ENCODE data around the gene EFNA2.

EFNA2 gene

DNA sequence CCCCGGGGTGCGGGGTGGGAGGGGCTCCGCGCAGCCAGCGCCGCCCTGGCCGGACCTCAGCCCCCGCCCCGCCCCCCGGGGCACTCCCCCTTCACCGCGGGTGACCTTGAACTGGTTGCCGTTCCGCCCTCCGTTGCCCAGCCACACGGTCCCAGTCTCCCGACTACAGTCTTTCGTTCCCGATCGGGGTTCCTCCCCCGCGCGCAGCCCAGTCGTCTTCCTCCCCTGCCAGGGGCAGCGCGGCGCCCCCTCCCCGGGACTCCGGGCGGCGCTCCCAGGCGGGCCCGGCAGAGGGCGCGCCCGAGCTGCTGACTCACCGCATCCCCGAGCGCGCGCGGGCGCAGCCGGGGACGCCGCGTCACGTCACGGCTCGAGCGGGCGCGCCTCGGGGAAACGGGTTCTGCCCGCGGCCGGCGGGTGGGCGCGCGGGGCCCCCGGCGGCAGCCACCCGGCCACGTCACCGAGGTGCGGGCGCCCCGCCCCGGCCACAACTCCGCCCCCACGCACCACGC lies 36.8 kb upstream of the EFNA2 start:
- FAIRE-seq = no peak
- no peak for DNase-seq (ENCODE audit: insufficient read length, low spot score)

DNA sequence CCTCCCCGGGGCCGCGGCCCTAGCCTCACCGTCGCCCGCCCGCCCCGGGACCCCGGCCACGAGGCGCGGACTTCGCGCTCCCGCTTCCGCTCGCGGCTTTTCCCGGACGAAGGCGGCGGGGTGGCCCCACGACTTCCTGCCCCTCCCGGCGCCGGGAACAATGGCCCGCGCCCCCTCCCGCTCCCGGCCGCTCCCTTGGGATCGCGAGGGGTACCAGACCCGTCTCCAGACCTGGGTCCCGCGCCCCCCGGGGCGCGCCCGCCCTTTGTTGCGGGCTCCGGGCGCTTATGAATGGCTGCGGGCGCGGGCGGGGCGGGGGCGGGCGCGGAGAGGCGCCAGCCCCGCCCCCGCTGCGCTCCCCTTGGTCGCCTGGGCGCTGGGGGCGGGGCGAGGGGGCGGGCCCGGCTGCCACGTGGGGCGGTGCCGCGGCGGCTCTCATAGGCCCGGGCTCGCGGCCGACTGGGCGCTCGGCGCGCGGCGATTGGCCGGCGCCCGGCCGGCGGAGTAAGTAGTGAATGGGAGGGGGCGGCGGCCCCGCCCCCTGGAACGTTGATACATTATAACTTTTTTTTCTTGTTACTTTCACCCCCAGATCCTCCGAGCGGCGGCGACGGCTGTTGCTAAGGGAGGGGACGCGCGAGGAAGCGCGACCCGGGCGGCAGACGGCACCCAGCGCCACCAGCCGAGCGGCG lies 36.2 kb upstream of the EFNA2 start:
- peak; percentile 57 for FAIRE-seq
- DNase-seq (ENCODE audit: insufficient read length, low spot score) = peak; percentile 96

DNA sequence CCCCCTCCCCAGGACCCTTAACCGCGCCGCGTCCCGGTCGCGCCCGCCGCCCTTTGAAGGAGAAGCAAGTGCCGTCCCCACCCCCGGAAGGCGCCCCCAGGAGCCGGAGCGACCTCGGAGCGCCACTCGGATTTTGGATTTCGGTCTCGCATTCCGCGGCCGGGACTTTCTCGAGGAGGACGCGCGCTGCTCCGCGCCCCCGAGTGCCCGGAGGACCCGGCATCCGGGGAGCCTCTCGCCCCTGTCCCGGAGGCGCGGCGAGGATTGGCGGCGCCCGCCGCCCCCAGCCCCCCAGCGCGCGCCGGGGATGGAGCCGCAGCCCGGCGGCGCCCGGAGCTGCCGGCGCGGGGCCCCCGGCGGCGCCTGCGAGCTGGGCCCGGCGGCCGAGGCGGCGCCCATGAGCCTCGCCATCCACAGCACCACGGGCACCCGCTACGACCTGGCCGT lies 35.7 kb upstream of the EFNA2 start:
- FAIRE-seq (no peak), DNase-seq (ENCODE audit: insufficient read length, low spot score) (no peak)

DNA sequence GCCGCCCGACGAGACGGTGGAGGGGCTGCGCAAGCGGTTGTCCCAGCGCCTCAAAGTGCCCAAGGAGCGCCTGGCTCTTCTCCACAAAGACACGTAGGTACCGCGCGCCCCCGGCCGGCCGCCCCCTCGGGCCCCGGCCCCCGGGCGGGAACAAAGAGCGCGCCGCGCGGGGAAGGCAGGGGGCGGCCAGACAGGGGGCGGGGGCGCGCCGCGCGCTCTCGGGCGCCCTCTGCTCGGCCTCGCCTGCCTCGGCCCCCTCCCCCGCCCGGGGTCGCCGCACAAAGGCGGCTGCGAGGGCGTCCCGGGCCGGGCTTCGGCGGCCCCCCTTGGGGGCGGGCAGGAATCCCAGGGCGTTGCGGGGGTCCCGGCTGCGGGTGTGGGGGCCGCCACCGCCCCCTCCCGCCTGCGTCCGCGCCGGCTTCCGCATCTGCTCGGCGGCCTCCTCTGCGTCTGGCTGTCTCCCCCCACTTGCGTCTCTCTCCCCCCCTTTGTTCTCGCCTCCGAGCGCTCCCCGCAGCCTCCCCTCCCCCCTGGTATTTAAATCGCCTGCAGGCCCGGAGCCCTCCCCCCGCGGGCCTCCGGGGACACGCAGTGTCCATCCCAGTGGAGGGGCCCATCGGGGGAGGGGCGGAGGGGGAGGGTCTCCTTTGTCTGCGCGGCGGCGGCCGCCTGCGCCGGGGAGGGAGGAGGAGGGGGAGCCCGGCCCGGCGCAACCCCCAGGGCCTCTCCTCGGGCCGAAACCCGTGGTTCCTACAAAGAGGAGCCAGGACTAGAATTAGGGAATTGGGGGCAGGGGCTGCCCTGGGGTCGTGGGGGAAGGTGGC lies 35.0 kb upstream of the EFNA2 start:
- no peak for FAIRE-seq
- DNase-seq (ENCODE audit: insufficient read length, low spot score) = no peak

DNA sequence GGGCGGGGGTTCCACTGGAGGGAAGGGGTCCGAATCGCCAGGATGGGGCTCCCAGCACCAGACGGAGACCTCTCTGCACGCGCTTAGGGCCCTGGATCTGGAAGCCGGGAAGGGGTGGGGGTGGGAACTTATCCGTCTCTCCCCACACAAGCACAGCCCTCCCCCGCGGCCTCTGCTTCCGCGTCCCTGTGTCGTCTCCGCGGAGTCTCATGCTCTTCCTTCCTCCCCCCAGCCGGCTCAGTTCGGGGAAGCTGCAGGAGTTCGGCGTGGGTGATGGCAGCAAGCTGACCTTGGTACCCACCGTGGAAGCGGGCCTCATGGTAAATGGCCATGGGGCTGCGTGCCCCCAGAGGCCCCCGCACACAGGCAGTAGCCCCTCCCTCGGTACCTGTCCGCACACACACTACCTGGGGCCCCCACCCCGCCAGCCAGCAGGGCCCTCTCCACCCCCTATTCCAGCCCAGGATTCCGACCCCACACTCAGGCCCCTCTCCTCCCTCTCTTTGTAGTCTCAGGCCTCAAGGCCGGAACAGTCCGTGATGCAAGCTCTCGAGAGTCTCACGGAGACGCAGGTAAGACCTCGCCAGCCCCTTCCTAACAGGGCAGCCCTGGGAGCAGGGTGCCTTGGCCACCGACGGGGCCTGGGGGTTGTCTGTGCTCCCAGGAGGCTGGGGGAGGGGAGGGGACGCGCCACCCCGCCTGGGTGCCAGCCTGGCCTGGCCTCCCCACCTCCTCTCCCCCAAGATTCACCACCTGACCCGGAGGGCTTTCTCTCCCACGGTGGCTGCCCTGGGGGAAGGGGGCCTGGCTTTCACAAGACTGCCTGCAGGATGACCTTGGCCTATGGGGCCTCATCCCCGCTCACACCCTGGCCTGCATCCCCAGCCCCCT lies 34.1 kb upstream of the EFNA2 start:
- FAIRE-seq (peak; percentile 86), DNase-seq (ENCODE audit: insufficient read length, low spot score) (no peak)

DNA sequence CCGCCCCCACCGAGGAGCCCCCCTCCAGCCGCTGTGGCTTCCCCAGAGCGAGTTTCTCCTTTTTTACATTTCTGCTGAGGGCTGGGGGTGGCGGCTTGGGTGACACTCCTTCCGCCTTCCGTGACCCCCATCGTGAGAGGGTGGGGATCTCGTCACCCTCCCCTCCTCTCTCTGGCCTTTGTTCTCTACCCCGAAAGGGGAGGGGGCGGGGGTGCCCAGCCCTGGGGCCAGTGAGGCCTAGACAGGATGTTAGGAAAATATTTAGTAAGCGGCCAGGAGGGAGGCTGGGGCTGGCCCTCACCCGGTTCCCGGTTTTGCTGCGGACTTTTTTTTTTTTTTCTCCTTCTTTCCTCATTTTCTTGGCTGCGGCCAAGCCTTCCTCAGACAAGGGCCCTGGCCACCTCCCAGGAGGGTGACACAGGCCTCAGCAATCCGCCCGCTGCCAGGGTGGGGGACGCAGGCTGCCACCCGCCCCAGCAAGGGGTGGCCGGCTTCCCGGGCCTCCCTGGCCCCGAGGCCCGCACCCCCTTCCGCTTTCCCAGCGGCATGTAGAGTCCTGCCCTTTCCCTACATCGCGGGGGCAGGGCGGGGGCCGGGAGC lies 33.4 kb upstream of the EFNA2 start:
- FAIRE-seq (no peak), DNase-seq (ENCODE audit: insufficient read length, low spot score) (no peak)

DNA sequence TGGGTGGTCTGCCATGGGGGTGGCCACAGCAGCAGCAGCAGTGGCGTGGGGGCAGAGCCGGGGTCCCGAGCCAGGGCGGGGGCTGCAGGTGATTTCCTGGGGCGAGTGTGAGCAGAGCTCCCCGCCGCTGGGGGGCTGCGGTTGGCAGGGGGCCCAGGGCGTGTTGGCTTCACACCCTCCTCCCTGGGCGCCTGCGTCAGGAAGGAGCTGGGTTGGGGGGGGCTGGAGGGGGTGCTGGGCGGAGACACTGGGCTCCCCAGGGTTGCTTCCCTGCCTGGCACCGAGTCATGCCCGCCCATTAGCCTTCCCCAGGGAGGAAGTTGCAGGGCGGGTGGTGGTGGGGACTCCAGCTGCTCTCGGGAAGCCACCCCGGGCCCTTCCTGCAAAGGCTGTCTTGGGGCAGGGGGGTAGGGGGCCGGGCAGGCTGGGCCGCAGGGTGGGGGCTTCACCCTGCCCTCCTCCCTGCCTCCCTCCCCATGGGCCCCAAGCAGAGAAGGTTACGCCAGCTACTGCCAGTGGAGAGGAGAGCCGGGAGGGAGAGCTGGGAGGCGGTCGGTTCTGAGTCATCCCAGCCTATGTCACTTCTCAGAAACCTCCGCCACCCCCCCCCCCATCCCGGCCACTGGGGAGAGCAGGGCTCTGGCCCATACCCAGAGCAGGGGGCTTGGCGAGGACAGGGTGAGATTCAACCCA lies 32.7 kb upstream of the EFNA2 start:
- FAIRE-seq (peak; percentile 92), DNase-seq (ENCODE audit: insufficient read length, low spot score) (no peak)

DNA sequence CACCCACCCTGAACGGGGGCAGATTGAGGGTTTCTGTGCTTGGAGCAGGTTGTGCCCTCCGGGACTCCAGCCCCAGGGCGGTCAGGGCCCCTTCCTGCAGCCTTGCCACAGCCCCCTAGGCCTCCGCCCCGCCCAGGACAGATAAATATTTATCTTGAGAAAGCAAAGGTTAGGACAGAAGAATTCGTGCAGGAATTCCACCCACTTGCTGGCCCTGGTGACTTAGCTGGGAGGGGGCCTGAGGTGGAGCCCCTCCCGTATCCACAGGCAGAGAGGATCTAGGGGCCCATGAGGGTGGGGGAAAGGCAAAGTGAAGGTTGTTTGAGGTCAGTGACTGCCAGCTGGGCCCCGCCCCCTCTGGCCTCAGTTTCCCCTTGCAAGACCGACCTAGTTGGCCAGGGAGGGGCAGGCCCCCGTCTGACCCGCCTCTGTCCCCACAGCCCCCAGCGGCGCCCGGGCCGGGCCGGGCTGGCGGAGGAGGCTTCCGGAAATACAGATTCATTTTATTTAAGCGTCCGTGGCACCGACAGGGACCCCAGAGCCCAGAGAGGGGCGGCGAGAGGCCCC lies 32.1 kb upstream of the EFNA2 start:
- DNase-seq (ENCODE audit: insufficient read length, low spot score) = no peak
- no peak for FAIRE-seq

DNA sequence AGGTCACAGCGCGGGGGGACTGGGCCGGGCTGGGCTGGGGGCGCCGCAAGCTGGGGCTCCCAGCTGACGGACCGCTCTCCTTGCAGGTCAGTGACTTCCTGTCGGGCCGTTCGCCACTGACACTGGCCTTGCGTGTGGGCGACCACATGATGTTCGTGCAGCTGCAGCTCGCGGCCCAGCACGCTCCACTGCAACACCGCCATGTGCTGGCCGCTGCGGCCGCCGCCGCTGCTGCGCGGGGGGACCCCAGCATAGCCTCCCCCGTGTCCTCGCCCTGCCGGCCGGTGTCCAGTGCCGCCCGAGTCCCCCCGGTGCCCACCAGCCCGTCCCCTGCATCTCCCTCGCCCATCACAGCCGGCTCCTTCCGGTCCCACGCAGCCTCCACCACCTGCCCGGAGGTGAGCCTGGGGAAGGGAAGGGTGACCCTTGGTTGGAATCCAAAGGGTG lies 31.6 kb upstream of the EFNA2 start:
- DNase-seq (ENCODE audit: insufficient read length, low spot score) = no peak
- FAIRE-seq = no peak

DNA sequence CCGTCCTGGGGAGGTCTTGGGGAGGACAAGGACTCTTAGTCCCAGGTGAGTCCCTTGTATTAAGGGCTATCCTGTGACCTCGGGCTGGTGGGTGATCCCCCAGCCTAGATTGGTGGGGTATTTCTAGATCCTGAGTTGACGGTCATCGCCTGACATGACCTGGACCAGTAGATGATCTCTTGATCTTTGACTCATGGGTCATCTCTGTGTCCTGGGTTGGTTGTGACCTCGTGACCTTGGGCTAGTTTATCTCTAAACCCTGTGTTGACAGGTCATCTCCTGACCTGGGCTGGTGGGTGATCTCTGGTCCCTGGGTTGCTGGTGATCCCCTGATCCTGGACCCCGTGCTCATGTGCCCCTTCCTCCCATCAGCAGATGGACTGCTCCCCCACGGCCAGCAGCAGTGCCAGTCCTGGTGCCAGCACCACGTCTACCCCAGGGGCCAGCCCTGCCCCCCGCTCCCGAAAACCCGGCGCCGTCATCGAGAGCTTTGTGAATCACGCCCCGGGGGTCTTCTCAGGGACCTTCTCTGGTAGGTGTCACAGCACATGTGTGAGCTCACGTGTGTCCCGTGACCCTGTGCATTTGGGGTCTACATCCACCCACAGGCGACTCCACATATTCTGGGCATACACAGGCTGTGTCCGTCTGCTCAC lies 31.0 kb upstream of the EFNA2 start:
- no peak for FAIRE-seq

DNA sequence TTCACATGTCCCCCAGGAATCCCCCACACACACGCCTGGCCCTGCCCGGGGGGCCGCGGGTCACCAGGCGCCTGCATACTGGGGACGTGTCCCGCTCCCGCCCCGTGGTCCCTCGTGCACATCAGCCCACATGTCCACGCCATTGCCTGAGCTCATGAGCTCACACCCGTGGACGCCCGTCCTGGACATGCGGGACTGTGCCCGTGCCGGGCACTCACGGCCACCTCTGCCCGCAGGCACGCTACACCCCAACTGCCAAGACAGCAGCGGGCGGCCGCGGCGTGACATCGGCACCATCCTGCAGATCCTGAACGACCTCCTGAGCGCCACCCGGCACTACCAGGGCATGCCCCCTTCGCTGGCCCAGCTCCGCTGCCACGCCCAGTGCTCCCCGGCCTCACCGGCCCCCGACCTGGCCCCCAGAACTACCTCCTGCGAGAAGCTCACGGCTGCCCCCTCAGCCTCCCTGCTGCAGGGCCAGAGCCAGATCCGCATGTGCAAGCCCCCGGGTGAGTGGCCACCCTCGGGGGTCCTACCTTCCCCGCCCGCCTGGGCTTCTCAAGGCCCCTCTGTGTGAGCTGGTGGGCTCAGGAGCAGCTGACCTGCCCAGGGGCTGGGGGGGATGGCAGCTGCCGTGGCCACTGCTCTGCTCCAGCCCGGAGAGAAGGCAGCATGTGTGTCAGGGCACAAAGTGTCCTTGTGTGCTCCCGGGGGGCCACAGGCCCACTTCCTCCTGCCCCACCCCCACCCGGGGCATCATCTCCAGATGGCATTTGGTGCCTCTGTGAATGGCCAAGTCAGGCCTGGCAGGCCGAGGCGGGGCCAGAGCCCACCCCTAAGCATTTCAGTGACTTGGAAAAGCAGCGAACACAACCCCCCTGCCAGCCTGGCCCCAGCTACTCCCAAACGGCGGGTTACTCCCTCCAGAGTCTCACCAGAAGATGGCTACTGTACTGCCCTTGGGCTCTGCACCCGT lies 30.2 kb upstream of the EFNA2 start:
- DNase-seq (ENCODE audit: insufficient read length, low spot score) = no peak
- no peak for FAIRE-seq

More for the DNA sequence above, 31.0 kb upstream of the EFNA2 start:
- no peak for DNase-seq (ENCODE audit: insufficient read length, low spot score)

DNA sequence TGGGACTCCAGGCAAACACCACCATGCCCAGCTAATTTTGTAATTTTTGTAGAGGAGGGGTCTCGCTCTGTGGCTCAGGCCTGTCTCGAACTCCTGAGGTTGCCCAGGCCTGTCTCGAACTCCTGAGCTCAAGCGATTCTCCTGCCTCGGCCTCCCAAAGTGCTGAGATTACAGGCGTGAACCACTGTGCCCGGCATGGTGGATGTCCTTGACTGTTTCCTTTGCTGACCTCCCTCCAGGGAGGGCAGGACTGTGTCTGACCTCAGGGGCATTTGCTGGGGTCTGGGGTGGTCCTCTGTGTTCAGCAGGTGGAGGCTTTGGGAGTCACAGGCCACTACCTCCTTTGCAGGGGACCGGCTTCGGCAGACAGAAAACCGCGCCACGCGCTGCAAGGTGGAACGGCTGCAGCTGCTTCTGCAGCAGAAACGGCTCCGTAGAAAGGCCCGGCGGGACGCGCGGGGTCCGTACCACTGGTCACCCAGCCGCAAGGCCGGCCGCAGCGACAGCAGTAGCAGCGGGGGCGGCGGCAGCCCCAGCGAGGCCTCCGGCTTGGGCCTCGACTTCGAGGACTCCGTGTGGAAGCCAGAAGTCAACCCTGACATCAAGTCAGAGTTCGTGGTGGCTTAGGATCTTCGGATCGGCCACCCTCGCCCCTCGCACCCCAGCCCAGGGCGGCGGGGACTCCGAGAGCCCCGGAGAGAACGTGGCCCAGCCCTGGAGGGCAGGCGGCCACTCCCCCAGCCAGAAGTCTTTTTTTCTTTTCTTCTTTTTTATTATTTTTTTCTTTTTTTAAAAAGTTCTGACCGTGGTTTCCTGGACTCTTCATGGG lies 28.8 kb upstream of the EFNA2 start:
- FAIRE-seq = no peak
- DNase-seq (ENCODE audit: insufficient read length, low spot score) = no peak

DNA sequence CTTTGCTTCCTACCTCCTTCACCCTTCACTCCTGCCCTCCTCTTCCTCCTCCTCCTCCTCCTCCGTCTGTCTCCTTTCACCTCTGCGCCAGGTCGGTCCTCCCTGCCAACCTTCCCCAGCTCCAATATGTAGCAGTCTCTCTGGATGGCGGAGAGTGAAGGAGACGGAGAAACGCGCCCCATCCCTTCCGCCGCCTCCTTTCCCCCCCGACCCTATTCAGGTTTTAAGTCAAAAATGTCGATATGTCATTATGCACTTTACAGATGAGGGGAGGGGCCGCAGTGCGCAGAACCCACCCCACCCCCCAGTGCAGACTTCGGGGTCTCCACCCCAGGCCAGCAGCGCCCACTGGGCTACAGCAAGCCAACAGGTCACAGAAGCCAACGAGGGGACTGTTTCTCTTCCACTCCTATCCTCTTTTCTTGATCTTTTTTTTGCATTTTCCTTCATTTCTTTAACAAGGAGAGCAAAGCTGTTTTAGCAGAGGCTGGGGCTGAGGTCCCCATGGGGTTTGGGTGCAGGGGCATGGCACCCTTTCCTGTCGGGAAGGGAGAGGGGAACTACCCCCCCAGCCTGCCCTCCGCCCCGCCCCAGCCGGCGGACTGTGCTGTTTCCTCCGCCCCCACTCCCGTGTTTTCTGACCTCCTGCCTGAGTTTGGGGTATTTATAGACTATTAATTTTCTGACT lies 28.1 kb upstream of the EFNA2 start:
- DNase-seq (ENCODE audit: insufficient read length, low spot score) (no peak), FAIRE-seq (peak; percentile 48)

DNA sequence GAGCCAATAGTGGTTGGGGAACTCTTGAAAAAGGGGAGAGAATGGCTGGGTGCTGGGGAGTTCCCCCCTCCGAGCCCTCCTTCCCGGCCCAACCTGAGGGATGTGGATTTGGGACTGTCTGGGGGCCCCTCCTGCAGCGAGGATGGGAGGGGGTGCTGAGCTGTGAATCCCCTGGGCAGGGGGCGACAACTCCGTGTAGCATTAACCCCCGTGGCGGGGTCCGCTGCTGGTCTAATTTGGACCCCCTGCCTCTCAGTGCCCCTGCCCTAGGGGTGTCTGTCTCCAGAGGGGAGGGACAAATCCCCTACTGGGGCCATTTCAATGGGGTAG lies 27.5 kb upstream of the EFNA2 start:
- FAIRE-seq = no peak
- DNase-seq (ENCODE audit: insufficient read length, low spot score) = no peak

DNA sequence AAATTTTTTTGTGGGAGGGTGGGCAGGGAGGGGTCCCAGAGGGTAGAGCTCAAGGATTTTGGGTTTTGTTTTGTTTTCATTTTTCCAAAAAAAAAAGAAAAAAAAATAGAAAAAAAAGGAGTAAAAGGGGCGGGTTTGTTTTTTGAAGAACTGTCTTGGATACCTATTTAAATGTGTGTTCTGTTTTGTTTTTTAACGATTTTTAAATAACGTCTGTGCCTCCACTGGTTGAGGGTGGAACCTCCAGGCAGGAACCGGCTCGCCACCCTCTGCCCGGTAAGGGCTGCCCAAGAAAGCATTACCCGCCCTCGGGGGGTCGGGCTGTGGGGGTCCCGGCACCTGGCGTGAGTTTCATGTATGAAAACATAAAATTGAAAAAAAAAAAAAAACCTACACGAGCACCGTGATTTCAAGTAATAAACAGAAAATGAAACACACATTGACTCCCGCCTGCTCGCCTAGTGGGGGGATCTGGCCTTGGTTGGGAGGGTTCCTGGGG lies 26.9 kb upstream of the EFNA2 start:
- DNase-seq (ENCODE audit: insufficient read length, low spot score) (no peak), FAIRE-seq (no peak)

DNA sequence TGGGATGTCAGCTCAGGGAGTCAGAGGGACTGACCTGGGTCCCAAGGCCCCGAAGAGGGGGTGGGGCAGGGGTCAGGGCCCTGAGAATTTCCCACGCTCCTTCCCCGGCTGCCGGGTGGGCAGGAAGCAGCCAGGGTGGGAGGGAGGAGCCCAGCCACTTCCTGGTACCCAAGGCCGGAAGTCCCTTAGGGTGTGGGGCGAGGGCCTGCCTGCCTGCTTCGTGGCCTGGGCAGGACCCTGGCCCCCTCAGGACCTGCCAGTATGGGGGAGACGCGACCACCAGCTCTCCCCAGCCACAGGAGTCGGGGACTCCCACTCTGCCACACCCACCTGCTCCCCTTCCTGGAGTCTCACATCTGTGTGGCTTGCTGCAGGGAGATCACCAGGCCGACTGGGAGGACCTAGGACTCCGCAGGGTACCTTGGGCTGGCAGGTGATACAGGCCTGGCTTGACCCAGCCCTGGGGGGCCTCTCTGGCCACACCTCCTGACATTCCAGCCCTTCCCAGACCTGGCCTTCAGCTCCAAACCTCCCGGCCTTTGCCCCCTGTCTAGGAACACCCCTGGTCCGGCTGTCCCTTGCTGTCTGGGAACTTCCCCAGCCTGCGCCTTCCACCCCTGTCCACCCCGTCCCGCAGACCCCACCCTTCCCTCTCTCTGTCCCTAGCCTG lies 26.3 kb upstream of the EFNA2 start:
- DNase-seq (ENCODE audit: insufficient read length, low spot score) = peak; percentile 84
- peak; percentile 91 for FAIRE-seq
